Endothelial cell of umbilical vein (primary cell): ENCODE results near the gene SSH2. TPM values are rescaled to one million over a fixed set of nuclear protein-coding genes. Genes with fewer than 3 reads are reported as not detected.

Experiments
- BruUV-seq: library from RNA; stranded (reverse); fragments of 400-500 nt; replicated peaks from 2 replicates; lab custom pipeline; 2021; lab: Mats Ljungman, UMichigan
- CTCF ChIA-PET: fragments of 300-600, 350-600 bp; sonication (Branson Sonifier 250); formaldehyde crosslinking; loops from one replicate; lab custom pipeline; 2021; ENCODE audit warnings: antibody characterized with exemption, inconsistent platforms; lab: Charles Lee
- POLR2A ChIA-PET: fragments of 300-600, 350-600 bp; sonication (Branson Sonifier 250); formaldehyde crosslinking; loops from one replicate; lab custom pipeline; 2021; ENCODE audit warnings: antibody characterized with exemption, inconsistent platforms; lab: Charles Lee
- DNase-seq: peaks from one replicate; pipeline ENCODE4 v3.0.0-alpha.2; 2011; ENCODE audit warnings: low read depth, low spot score
- FAIRE-seq: peaks from 2 replicates; lab custom pipeline; 2011; peaks lifted over from hg19 to GRCh38; lab: Jason Lieb, UNC
- H2AFZ ChIP-seq: 2 replicates; pipeline ENCODE4 v1.6.0; 2012; ENCODE audit warnings: low read depth, low read length, control low read depth, inconsistent platforms
- H3K27ac ChIP-seq: 2 replicates; pipeline ENCODE4 v1.5.1; 2011; ENCODE audit warnings: low read depth, mild to moderate bottlenecking, control low read depth, low read length, moderate library complexity; ENCODE audit not compliant: insufficient read depth
- H3K27me3 ChIP-seq, 2 experiments: 2 replicates each; pipeline versions ENCODE4 v1.6.0 to v1.6.1; 2011; ENCODE audit warnings: low read length in 2 of 2, mixed read lengths in 1 of 2; ENCODE audit not compliant: control insufficient read depth in 2 of 2, insufficient read depth in 2 of 2
- H3K36me3 ChIP-seq, 2 experiments: 2 replicates in 1 of 2; 3 replicates in 1 of 2; pipeline ENCODE4 v1.5.1; 2011; ENCODE audit warnings: low read length in 2 of 2, mild to moderate bottlenecking in 1 of 2, moderate library complexity in 1 of 2; ENCODE audit not compliant: control insufficient read depth in 2 of 2, insufficient read depth in 2 of 2; ENCODE audit errors: extremely low read depth in 1 of 2
- H3K4me1 ChIP-seq: 3 replicates; pipeline ENCODE4 v1.5.1; 2011; ENCODE audit warnings: mild to moderate bottlenecking, low read length; ENCODE audit not compliant: control insufficient read depth, insufficient read depth; ENCODE audit errors: extremely low read depth
- H3K4me2 ChIP-seq: 2 replicates; pipeline ENCODE4 v1.6.1; 2011; ENCODE audit warnings: low read length, control low read depth, mixed read lengths; ENCODE audit not compliant: insufficient read depth
- H3K4me3 ChIP-seq, 3 experiments: fragments of 200-600 bp in 1 of 3; sonication (generic), shearing (Covaris generic) in 1 of 3; replicated peaks in 1 of 3; 2 replicates each; pipeline ENCODE4 v1.5.1; 2011 to 2016; ENCODE audit warnings: control low read depth in 3 of 3, low read length in 3 of 3, mild to moderate bottlenecking in 2 of 3, inconsistent platforms in 1 of 3, low read depth in 1 of 3, moderate library complexity in 1 of 3; ENCODE audit not compliant: insufficient read depth in 1 of 3
- H3K79me2 ChIP-seq: 2 replicates; pipeline ENCODE4 v1.6.0; 2012; ENCODE audit warnings: low read length, inconsistent platforms; ENCODE audit not compliant: control insufficient read depth, insufficient read depth
- H3K9ac ChIP-seq: replicated peaks from 2 replicates; pipeline ENCODE3; 2011; ENCODE audit warnings: low read length, control low read depth; ENCODE audit not compliant: insufficient read depth; ENCODE audit errors: extremely low read depth
- H3K9me1 ChIP-seq: replicated peaks from 3 replicates; pipeline ENCODE4 v1.6.0; 2011; ENCODE audit warnings: mild to moderate bottlenecking, low read length; ENCODE audit not compliant: control insufficient read depth, insufficient read depth; ENCODE audit errors: extremely low read depth
- H3K9me3 ChIP-seq: replicated peaks from 2 replicates; pipeline ENCODE4 v1.5.1; 2012; ENCODE audit warnings: low read length, inconsistent platforms; ENCODE audit not compliant: control insufficient read depth, insufficient read depth
- H4K20me1 ChIP-seq: replicated peaks from 2 replicates; pipeline ENCODE3; 2011; ENCODE audit warnings: mild to moderate bottlenecking, low read length; ENCODE audit not compliant: control insufficient read depth, insufficient read depth; ENCODE audit errors: extremely low read depth
- CTCF ChIP-seq, 2 donors: IDR thresholded peaks; 1 replicate in 1 of 2; 2 replicates in 1 of 2; pipeline ENCODE4 v1.5.1; 2011; ENCODE audit warnings: low read length in 2 of 2, mild to moderate bottlenecking in 2 of 2, moderate library complexity in 2 of 2, control low read depth in 1 of 2, inconsistent platforms in 1 of 2, low read depth in 1 of 2; ENCODE audit not compliant: insufficient read depth in 1 of 2; ENCODE audit errors: extremely low read depth in 1 of 2
- EZH2 ChIP-seq: IDR thresholded peaks from 2 replicates; pipeline ENCODE4 v1.6.1; 2012; ENCODE audit warnings: borderline replicate concordance, low read depth, mild to moderate bottlenecking, moderate library complexity, low read length, inconsistent platforms; ENCODE audit not compliant: severe bottlenecking
- FOS ChIP-seq: IDR thresholded peaks from 2 replicates; pipeline ENCODE4 v1.6.1; 2011; ENCODE audit warnings: mild to moderate bottlenecking, low read length, moderate library complexity, borderline replicate concordance; ENCODE audit not compliant: insufficient read depth
- GATA2 ChIP-seq: IDR thresholded peaks from 2 replicates; pipeline ENCODE4 v1.7.0; 2011; ENCODE audit warnings: low read depth, mild to moderate bottlenecking, moderate library complexity, mixed read lengths, low read length; ENCODE audit not compliant: insufficient read length, insufficient read depth
- JUN ChIP-seq: IDR thresholded peaks from 2 replicates; pipeline ENCODE4 v1.6.1; 2011; ENCODE audit warnings: borderline replicate concordance, low read depth; ENCODE audit not compliant: insufficient read length, insufficient read depth
- MAX ChIP-seq: IDR thresholded peaks from 2 replicates; pipeline ENCODE4 v1.6.1; 2011; ENCODE audit not compliant: insufficient read depth, insufficient read length
- MYC ChIP-seq: IDR thresholded peaks from one replicate; pipeline ENCODE4 v1.6.1; 2011; ENCODE audit warnings: mild to moderate bottlenecking, low read depth, low read length
- POLR2A ChIP-seq: IDR thresholded peaks from 2 replicates; pipeline ENCODE4 v1.6.1; 2012; ENCODE audit warnings: low read depth, mild to moderate bottlenecking, control low read depth, low read length
- POLR2AphosphoS5 ChIP-seq: IDR thresholded peaks from 2 replicates; pipeline ENCODE4 v1.6.1; 2012; ENCODE audit warnings: low read depth, mild to moderate bottlenecking, control low read depth, low read length, moderate library complexity; ENCODE audit not compliant: insufficient read depth
- dilution Hi-C: fragments of 300-500 bp; cut with MboI; formaldehyde crosslinking; loops from one replicate; pipeline ENCODE4 v1.15.0; 2019; ENCODE audit warnings: low sequenced_read_pairs; ENCODE audit not compliant: extremely low pct_ligation_motif_present
- intact Hi-C: fragments of 100-400 bp; cut with micrococcal nuclease; formaldehyde crosslinking; loops from one replicate; pipeline ENCODE4 v1.10.0; 2022
- polyA plus RNA-seq, 4 experiments: library from polyadenylated mRNA; depleted of rRNA in 3 of 4; stranded (reverse) in 3 of 4; unstranded in 1 of 4; fragments of >200 nt; gene quantifications; 2 replicates each; pipeline versions ENCODE4 v1.2.1 to v1.2.3, GENCODE V29; 2011 to 2012; ENCODE audit warnings: missing spikeins in 1 of 4
- total RNA-seq: library from RNA; stranded (reverse); gene quantifications from 2 replicates; pipeline ENCODE4 v1.2.3, GENCODE V29; 2021

The SSH2 gene
- total and polyA plus RNA-seq, 2 donors (not counting 3 experiments of a cell fraction or from before 2014, with no cell fraction given) = 24.6 to 60.9 TPM

GRCh38 chr17:29748400-29748799 is 181.6 kb downstream of the SSH2 start:
- DNase-seq (no peak), FAIRE-seq (no peak)
- H3K79me2 ChIP-seq = peaks cover 7% of the 10 kb centered on the region
- TF ChIP-seq MAX (no peak), JUN (no peak), MYC (no peak), EZH2 (no peak), POLR2A (no peak), CTCF (IDR thresholded peaks at IDR 0.05; ENCODE audit: extremely low read depth in 1 of 2, insufficient read depth in 1 of 2, low read depth in 1 of 2, low read length in 2 of 2) (no peak), POLR2AphosphoS5 (no peak), FOS (no peak), GATA2 (no peak)
- no peak overlapping the region for H3K27ac ChIP-seq
- H3K27me3 ChIP-seq = no peaks in the 10 kb centered on the region
- no peak overlapping the region for H2AFZ ChIP-seq
- POLR2A ChIA-PET = no interaction called here
- no peaks in the 10 kb centered on the region for H3K9me3 ChIP-seq
- H3K9me1 ChIP-seq = peaks cover 2% of the 10 kb centered on the region
- no peaks in the 10 kb centered on the region for H4K20me1 ChIP-seq
- no peak overlapping the region for H3K9ac ChIP-seq
- peaks cover 19% of the 10 kb centered on the region for H3K4me1 ChIP-seq
- no peak overlapping the region for H3K4me2 ChIP-seq
- H3K4me3 ChIP-seq = no peak overlapping the region
- intact Hi-C loops (no loop called here), dilution Hi-C loops (no loop called here)
- CTCF ChIA-PET = interaction anchor here (1.7 to 2.4 kb wide), 3 partner anchors 12 to 109 kb away, joined by 5 to 9 read pairs (median 6); no protein-coding TSS in a partner anchor
- peaks cover 0 to 2% of the 10 kb centered on the region in 2 experiments for H3K36me3 ChIP-seq
- BruUV-seq = no TSS peak
